ENCODE measurements around the gene UBE2B.

Gene UBE2B

GRCh38 chr5:134427540-134428041 is 56.2 kb downstream of the UBE2B start:
- no peak for ATAC-seq
- TF ChIP-seq TCF4 (CRISPR knock-in tag; IDR thresholded peaks at IDR 0.05; ENCODE audit: borderline replicate concordance): no peak
- TF ChIP-seq CSDC2 (CRISPR knock-in tag; IDR thresholded peaks at IDR 0.05): no peak
- no peak for TF ChIP-seq TOX (CRISPR knock-in tag; IDR thresholded peaks at IDR 0.05; ENCODE audit: borderline replicate concordance)
- no peak for TF ChIP-seq ISL1 (CRISPR knock-in tag; IDR thresholded peaks at IDR 0.05)
- TF ChIP-seq ZNF8 (CRISPR knock-in tag; IDR thresholded peaks at IDR 0.05): no peak
- TF ChIP-seq ZNF70 (CRISPR knock-in tag; IDR thresholded peaks at IDR 0.05): no peak
- TF ChIP-seq ARNTL (CRISPR knock-in tag; IDR thresholded peaks at IDR 0.05; ENCODE audit: borderline replicate concordance, low read depth): no peak
- TF ChIP-seq OSR1 (CRISPR knock-in tag; IDR thresholded peaks at IDR 0.05): no peak
- no peak for TF ChIP-seq RARB (CRISPR knock-in tag; IDR thresholded peaks at IDR 0.05)
- TF ChIP-seq BACH2 (CRISPR knock-in tag; IDR thresholded peaks at IDR 0.05; ENCODE audit: borderline replicate concordance): no peak

- ATAC-seq: no peak
- no peak for TF ChIP-seq CREB5 (CRISPR knock-in tag; IDR thresholded peaks at IDR 0.05; ENCODE audit: low read depth)
- no peak for TF ChIP-seq ARNTL (CRISPR knock-in tag; IDR thresholded peaks at IDR 0.05; ENCODE audit: borderline replicate concordance, low read depth)
- TF ChIP-seq GLIS3 (CRISPR knock-in tag; IDR thresholded peaks at IDR 0.05): no peak
- TF ChIP-seq TCF4 (CRISPR knock-in tag; IDR thresholded peaks at IDR 0.05; ENCODE audit: borderline replicate concordance): no peak
- TF ChIP-seq TOX (CRISPR knock-in tag; IDR thresholded peaks at IDR 0.05; ENCODE audit: borderline replicate concordance): no peak
- no peak for TF ChIP-seq OSR1 (CRISPR knock-in tag; IDR thresholded peaks at IDR 0.05)
- TF ChIP-seq ISL1 (CRISPR knock-in tag; IDR thresholded peaks at IDR 0.05): no peak
- no peak for TF ChIP-seq ZNF70 (CRISPR knock-in tag; IDR thresholded peaks at IDR 0.05)
- no peak for TF ChIP-seq ZNF565 (CRISPR knock-in tag; conservative IDR thresholded peaks at IDR 0.05; ENCODE audit: low read depth)
- no peak for TF ChIP-seq ZFP30 (CRISPR knock-in tag; IDR thresholded peaks at IDR 0.05)
- TF ChIP-seq BACH2 (CRISPR knock-in tag; IDR thresholded peaks at IDR 0.05; ENCODE audit: borderline replicate concordance): no peak
- no peak for TF ChIP-seq CSDC2 (CRISPR knock-in tag; IDR thresholded peaks at IDR 0.05)
- no peak for TF ChIP-seq SNAI2 (CRISPR knock-in tag; IDR thresholded peaks at IDR 0.05)
- TF ChIP-seq PPARA (CRISPR knock-in tag; IDR thresholded peaks at IDR 0.05; ENCODE audit: borderline replicate concordance): no peak
- no peak for TF ChIP-seq TSHZ2 (CRISPR knock-in tag; IDR thresholded peaks at IDR 0.05)
Measured at GRCh38 chr5:134430001-134430569, 58.7 kb downstream of the UBE2B start.

DNA sequence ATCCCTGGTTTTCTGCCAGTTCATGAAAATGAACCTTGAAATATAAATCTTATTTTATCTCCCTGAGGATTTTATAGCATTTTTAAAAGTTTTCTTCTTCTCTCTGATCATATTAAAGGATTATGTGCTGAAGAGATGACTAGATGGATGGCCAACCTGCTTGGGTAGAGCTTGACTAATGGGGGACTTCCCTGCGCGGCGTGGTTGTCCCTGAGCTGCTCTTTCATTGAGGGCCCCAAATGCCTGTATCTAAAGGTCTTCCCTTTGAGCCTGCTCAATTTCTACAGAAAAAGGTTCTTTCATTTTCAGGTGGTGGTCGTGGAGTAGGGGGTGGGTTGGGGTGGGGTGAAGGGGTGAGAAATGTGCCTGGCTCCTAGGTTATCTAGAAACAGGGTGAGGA is 60.8 kb downstream of the UBE2B start:
- TF ChIP-seq ZNF70 (CRISPR knock-in tag; IDR thresholded peaks at IDR 0.05) (no peak), PPARA (CRISPR knock-in tag; IDR thresholded peaks at IDR 0.05; ENCODE audit: borderline replicate concordance) (no peak), PATZ1 (CRISPR knock-in tag; IDR thresholded peaks at IDR 0.05; ENCODE audit: borderline replicate concordance) (no peak), TSHZ2 (CRISPR knock-in tag; IDR thresholded peaks at IDR 0.05) (no peak), ZNF565 (CRISPR knock-in tag; conservative IDR thresholded peaks at IDR 0.05; ENCODE audit: low read depth) (no peak), CREB5 (CRISPR knock-in tag; IDR thresholded peaks at IDR 0.05; ENCODE audit: low read depth) (no peak), ISL1 (CRISPR knock-in tag; IDR thresholded peaks at IDR 0.05) (no peak), ZC3H10 (CRISPR knock-in tag; IDR thresholded peaks at IDR 0.05) (no peak), CSDC2 (CRISPR knock-in tag; IDR thresholded peaks at IDR 0.05) (no peak), BACH2 (CRISPR knock-in tag; IDR thresholded peaks at IDR 0.05; ENCODE audit: borderline replicate concordance) (no peak), ZFP3 (CRISPR knock-in tag; IDR thresholded peaks at IDR 0.05) (no peak), SNAI2 (CRISPR knock-in tag; IDR thresholded peaks at IDR 0.05) (no peak), ZFP30 (CRISPR knock-in tag; IDR thresholded peaks at IDR 0.05) (no peak)
- TF ChIP-seq, protein P1, sequence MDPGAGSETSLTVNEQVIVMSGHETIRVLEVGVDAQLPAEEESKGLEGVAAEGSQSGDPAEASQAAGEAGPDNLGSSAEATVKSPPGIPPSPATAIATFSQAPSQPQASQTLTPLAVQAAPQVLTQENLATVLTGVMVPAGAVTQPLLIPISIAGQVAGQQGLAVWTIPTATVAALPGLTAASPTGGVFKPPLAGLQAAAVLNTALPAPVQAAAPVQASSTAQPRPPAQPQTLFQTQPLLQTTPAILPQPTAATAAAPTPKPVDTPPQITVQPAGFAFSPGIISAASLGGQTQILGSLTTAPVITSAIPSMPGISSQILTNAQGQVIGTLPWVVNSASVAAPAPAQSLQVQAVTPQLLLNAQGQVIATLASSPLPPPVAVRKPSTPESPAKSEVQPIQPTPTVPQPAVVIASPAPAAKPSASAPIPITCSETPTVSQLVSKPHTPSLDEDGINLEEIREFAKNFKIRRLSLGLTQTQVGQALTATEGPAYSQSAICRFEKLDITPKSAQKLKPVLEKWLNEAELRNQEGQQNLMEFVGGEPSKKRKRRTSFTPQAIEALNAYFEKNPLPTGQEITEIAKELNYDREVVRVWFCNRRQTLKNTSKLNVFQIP (CRISPR knock-in tag; IDR thresholded peaks at IDR 0.05; ENCODE audit: borderline replicate concordance, low read depth): no peak
- TF ChIP-seq, protein P2, sequence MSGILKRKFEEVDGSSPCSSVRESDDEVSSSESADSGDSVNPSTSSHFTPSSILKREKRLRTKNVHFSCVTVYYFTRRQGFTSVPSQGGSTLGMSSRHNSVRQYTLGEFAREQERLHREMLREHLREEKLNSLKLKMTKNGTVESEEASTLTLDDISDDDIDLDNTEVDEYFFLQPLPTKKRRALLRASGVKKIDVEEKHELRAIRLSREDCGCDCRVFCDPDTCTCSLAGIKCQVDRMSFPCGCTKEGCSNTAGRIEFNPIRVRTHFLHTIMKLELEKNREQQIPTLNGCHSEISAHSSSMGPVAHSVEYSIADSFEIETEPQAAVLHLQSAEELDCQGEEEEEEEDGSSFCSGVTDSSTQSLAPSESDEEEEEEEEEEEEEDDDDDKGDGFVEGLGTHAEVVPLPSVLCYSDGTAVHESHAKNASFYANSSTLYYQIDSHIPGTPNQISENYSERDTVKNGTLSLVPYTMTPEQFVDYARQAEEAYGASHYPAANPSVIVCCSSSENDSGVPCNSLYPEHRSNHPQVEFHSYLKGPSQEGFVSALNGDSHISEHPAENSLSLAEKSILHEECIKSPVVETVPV (CRISPR knock-in tag; IDR thresholded peaks at IDR 0.05): no peak
- no peak for ATAC-seq
